ENCODE data around the gene RC3H1. TPM values are rescaled to one million over a fixed set of nuclear protein-coding genes. Genes with fewer than 3 reads are reported as not detected.

RC3H1 gene
- total and polyA plus RNA-seq, 9 of the 15 experiments (the other 6 are each of a cell fraction or from before 2014, with no cell fraction given), result 2.4 to 31.7 (median 12.4) TPM

GRCh38 chr1:174021591-174022079 lies 522 bp downstream of the RC3H1 start (continued):
- TF ChIP-seq, protein P1, sequence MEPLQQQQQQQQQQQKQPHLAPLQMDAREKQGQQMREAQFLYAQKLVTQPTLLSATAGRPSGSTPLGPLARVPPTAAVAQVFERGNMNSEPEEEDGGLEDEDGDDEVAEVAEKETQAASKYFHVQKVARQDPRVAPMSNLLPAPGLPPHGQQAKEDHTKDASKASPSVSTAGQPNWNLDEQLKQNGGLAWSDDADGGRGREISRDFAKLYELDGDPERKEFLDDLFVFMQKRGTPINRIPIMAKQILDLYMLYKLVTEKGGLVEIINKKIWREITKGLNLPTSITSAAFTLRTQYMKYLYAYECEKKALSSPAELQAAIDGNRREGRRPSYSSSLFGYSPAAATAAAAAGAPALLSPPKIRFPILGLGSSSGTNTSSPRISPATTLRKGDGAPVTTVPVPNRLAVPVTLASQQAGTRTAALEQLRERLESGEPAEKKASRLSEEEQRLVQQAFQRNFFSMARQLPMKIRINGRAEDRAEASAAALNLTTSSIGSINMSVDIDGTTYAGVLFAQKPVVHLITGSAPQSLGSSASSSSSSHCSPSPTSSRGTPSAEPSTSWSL (CRISPR knock-in tag; IDR thresholded peaks at IDR 0.05; ENCODE audit: borderline replicate concordance), result no peak
- TF ChIP-seq, protein P2, sequence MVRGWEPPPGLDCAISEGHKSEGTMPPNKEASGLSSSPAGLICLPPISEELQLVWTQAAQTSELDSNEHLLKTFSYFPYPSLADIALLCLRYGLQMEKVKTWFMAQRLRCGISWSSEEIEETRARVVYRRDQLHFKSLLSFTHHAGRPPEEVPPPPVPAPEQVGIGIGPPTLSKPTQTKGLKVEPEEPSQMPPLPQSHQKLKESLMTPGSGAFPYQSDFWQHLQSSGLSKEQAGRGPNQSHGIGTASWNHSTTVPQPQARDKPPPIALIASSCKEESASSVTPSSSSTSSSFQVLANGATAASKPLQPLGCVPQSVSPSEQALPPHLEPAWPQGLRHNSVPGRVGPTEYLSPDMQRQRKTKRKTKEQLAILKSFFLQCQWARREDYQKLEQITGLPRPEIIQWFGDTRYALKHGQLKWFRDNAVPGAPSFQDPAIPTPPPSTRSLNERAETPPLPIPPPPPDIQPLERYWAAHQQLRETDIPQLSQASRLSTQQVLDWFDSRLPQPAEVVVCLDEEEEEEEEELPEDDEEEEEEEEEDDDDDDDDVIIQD (CRISPR knock-in tag; IDR thresholded peaks at IDR 0.05), result no peak
- no peak for TF ChIP-seq PCBP1 (IDR thresholded peaks at IDR 0.05; ENCODE audit: low read depth, low read length, poor library complexity, severe bottlenecking)
- TF ChIP-seq, protein P3, sequence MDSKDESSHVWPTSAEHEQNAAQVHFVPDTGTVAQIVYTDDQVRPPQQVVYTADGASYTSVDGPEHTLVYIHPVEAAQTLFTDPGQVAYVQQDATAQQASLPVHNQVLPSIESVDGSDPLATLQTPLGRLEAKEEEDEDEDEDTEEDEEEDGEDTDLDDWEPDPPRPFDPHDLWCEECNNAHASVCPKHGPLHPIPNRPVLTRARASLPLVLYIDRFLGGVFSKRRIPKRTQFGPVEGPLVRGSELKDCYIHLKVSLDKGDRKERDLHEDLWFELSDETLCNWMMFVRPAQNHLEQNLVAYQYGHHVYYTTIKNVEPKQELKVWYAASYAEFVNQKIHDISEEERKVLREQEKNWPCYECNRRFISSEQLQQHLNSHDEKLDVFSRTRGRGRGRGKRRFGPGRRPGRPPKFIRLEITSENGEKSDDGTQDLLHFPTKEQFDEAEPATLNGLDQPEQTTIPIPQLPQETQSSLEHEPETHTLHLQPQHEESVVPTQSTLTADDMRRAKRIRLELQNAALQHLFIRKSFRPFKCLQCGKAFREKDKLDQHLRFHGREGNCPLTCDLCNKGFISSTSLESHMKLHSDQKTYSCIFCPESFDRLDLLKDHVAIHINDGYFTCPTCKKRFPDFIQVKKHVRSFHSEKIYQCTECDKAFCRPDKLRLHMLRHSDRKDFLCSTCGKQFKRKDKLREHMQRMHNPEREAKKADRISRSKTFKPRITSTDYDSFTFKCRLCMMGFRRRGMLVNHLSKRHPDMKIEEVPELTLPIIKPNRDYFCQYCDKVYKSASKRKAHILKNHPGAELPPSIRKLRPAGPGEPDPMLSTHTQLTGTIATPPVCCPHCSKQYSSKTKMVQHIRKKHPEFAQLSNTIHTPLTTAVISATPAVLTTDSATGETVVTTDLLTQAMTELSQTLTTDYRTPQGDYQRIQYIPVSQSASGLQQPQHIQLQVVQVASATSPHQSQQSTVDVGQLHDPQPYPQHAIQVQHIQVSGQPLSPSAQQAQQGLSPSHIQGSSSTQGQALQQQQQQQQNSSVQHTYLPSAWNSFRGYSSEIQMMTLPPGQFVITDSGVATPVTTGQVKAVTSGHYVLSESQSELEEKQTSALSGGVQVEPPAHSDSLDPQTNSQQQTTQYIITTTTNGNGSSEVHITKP (IDR thresholded peaks at IDR 0.05; ENCODE audit: partially characterized antibody), result no peak
- TF ChIP-seq ZZZ3 (IDR thresholded peaks at IDR 0.05), result 0 out of 2 replicates have a peak, but pooled peaks have one; percentile 51
- TF ChIP-seq, protein P4, sequence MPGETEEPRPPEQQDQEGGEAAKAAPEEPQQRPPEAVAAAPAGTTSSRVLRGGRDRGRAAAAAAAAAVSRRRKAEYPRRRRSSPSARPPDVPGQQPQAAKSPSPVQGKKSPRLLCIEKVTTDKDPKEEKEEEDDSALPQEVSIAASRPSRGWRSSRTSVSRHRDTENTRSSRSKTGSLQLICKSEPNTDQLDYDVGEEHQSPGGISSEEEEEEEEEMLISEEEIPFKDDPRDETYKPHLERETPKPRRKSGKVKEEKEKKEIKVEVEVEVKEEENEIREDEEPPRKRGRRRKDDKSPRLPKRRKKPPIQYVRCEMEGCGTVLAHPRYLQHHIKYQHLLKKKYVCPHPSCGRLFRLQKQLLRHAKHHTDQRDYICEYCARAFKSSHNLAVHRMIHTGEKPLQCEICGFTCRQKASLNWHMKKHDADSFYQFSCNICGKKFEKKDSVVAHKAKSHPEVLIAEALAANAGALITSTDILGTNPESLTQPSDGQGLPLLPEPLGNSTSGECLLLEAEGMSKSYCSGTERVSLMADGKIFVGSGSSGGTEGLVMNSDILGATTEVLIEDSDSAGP (CRISPR knock-in tag; IDR thresholded peaks at IDR 0.05), result 0 out of 2 replicates have a peak, but pooled peaks have one; percentile 43
- TF ChIP-seq REST (IDR thresholded peaks at IDR 0.05; ENCODE audit: borderline replicate concordance), result no peak
- peak; percentile 49; the same call in 1 of the 2 replicates for TF ChIP-seq REST (CRISPR knock-in tag; IDR thresholded peaks at IDR 0.05; ENCODE audit: low read depth)
- TF ChIP-seq HEY1 (CRISPR knock-in tag; IDR thresholded peaks at IDR 0.05; ENCODE audit: borderline replicate concordance), result 0 out of 2 replicates have a peak, but pooled peaks have one; percentile 22

Data from K562 (cell line).